Coronary artery (tissue), 2 donors: ENCODE data around the gene MEF2C.
A peak's percentile ranks its signal among the peaks of the same experiment; 100 is the strongest.

ENCODE experiments used
- DNase-seq: peaks from one replicate; pipeline ENCODE4 v3.0.0-alpha.2; 2017; ENCODE audit warnings: low spot score
- H3K27ac ChIP-seq, 2 donors: fragments of 200-600 bp; sonication (generic); one replicate each; pipeline ENCODE4 v1.5.1; 2016 to 2019
- H3K4me3 ChIP-seq: fragments of 200-600 bp; sonication (generic); 2 replicates; pipeline ENCODE4 v1.5.1; 2016; ENCODE audit warnings: mild to moderate bottlenecking, moderate library complexity
- CTCF ChIP-seq: fragments of 200-600 bp; sonication (generic); IDR thresholded peaks from one replicate; pipeline ENCODE4 v1.5.1; 2019; ENCODE audit warnings: antibody characterized with exemption

MEF2C gene

GRCh38 chr5:88786789-88787188, 96.2 kb downstream of the MEF2C start:
- H3K27ac ChIP-seq = peak overlapping the region; percentile 61 to 80
- H3K4me3 ChIP-seq = no peak overlapping the region
- DNase-seq = no peak
- no peak for TF ChIP-seq CTCF

GRCh38 chr5:88785746-88786565, 97.0 kb downstream of the MEF2C start:
- Histone ChIP-seq H3K27ac (peak overlapping the region; percentile 61 to 80), H3K4me3 (peak overlapping the region; percentile 26)
- TF ChIP-seq CTCF = no peak
- no peak for DNase-seq

GRCh38 chr5:88782571-88782970, 100.4 kb downstream of the MEF2C start:
- Histone ChIP-seq H3K4me3 (no peak overlapping the region), H3K27ac (no peak overlapping the region)
- no peak for DNase-seq
- TF ChIP-seq CTCF = no peak

- H3K4me3 ChIP-seq = peak overlapping the region; percentile 21
- TF ChIP-seq CTCF = no peak
- no peak for DNase-seq
- peak overlapping the region; percentile 7 to 36 for H3K27ac ChIP-seq
Measured at GRCh38 chr5:88780736-88781135, 102.2 kb downstream of the MEF2C start.

- peak overlapping the region in 1 of 2 donors; percentile 53 for H3K27ac ChIP-seq
- DNase-seq = peak; percentile 77
- TF ChIP-seq CTCF = no peak
- peak overlapping the region; percentile 22 for H3K4me3 ChIP-seq
Measured at GRCh38 chr5:88778736-88779135, 104.2 kb downstream of the MEF2C start.

- DNase-seq = no peak
- no peak for TF ChIP-seq CTCF
- Histone ChIP-seq H3K27ac (no peak overlapping the region), H3K4me3 (no peak overlapping the region)
Measured at GRCh38 chr5:88776692-88777091, 106.3 kb downstream of the MEF2C start.

GRCh38 chr5:88772831-88773230, 110.2 kb downstream of the MEF2C start:
- H3K27ac ChIP-seq = no peak overlapping the region
- TF ChIP-seq CTCF = no peak
- DNase-seq = no peak
- H3K4me3 ChIP-seq = no peak overlapping the region
